GM19438 (cell line): ENCODE data around the gene UGT1A6.

ENCODE experiments used
- ATAC-seq: cut with Tn5 transposase; IDR thresholded peaks from one replicate; pipeline ENCODE4 v1.9.1; 2021; ENCODE audit warnings: low read depth; ENCODE audit not compliant: unreplicated experiment

UGT1A6 gene

GRCh38 chr2:233761040-233761769 is 68.5 kb downstream of the UGT1A6 start:
- no peak for ATAC-seq

- no peak for ATAC-seq
Observed at GRCh38 chr2:233764264-233764663, 71.6 kb downstream of the UGT1A6 start.

- ATAC-seq = no peak
Observed at GRCh38 chr2:233764761-233765160, 72.1 kb downstream of the UGT1A6 start.

- no peak for ATAC-seq
Observed at GRCh38 chr2:233766416-233766815, 73.7 kb downstream of the UGT1A6 start.

- ATAC-seq = no peak
Observed at GRCh38 chr2:233768076-233768475, 75.4 kb downstream of the UGT1A6 start.

GRCh38 chr2:233769260-233769659 is 76.6 kb downstream of the UGT1A6 start:
- no peak for ATAC-seq

GRCh38 chr2:233772153-233772552 is 79.5 kb downstream of the UGT1A6 start:
- no peak for ATAC-seq

GRCh38 chr2:233772583-233772982 is 79.9 kb downstream of the UGT1A6 start:
- no peak for ATAC-seq

- no peak for ATAC-seq
Observed at GRCh38 chr2:233773854-233774253, 81.2 kb downstream of the UGT1A6 start.

GRCh38 chr2:233775414-233775813 is 82.7 kb downstream of the UGT1A6 start:
- no peak for ATAC-seq

- no peak for ATAC-seq
Observed at GRCh38 chr2:233778030-233778429, 85.3 kb downstream of the UGT1A6 start, which contains the start of gene MROH2A. Gene MROH2A, plus strand, starts transcription at chr2:233778330. Its CDS starts 1,029 bp downstream, at chr2:233779359.

- no peak for ATAC-seq
Observed at GRCh38 chr2:233779722-233780121, 87.0 kb downstream of the UGT1A6 start.

GRCh38 chr2:233780771-233781170 is 88.1 kb downstream of the UGT1A6 start:
- no peak for ATAC-seq

GRCh38 chr2:233789554-233789953 is 96.9 kb downstream of the UGT1A6 start:
- ATAC-seq = no peak

GRCh38 chr2:233791151-233791882 is 98.6 kb downstream of the UGT1A6 start:
- ATAC-seq = no peak

- no peak for ATAC-seq
Observed at GRCh38 chr2:233791883-233792329, 99.2 kb downstream of the UGT1A6 start.

GRCh38 chr2:233792720-233793119 is 100.0 kb downstream of the UGT1A6 start:
- ATAC-seq = no peak

GRCh38 chr2:233793465-233794127 is 100.9 kb downstream of the UGT1A6 start:
- ATAC-seq = no peak

GRCh38 chr2:233794128-233794658 is 101.5 kb downstream of the UGT1A6 start:
- ATAC-seq = no peak

- ATAC-seq = no peak
Observed at GRCh38 chr2:233795735-233796171, 103.1 kb downstream of the UGT1A6 start.

GRCh38 chr2:233796254-233796653 is 103.6 kb downstream of the UGT1A6 start:
- no peak for ATAC-seq
